BE2C (cell line): Measurements from ENCODE around the gene KRTAP19-4.

ENCODE experiments used
- DNase-seq: peaks from one replicate; pipeline ENCODE4 v3.0.0-alpha.2; 2020
- H3K27me3 ChIP-seq: fragments of 250-450 bp; sonication (Bioruptor Pico); 2 replicates; pipeline ENCODE4 v1.5.1; 2020; ENCODE audit warnings: mild to moderate bottlenecking
- H3K36me3 ChIP-seq: fragments of 250-450 bp; sonication (Bioruptor Pico); 2 replicates; pipeline ENCODE4 v1.5.1; 2020; ENCODE audit warnings: mild to moderate bottlenecking
- H3K4me1 ChIP-seq: fragments of 250-450 bp; sonication (Bioruptor Pico); 2 replicates; pipeline ENCODE4 v1.5.1; 2020
- H3K4me3 ChIP-seq: 2 replicates; pipeline ENCODE4 v1.5.1; 2011; ENCODE audit warnings: low read depth, low read length
- H3K9me3 ChIP-seq: fragments of 250-450 bp; sonication (Bioruptor Pico); 2 replicates; pipeline ENCODE4 v1.5.1; 2020
- TF ChIP-seq, protein P1 (sequence below): IDR thresholded peaks from 2 replicates; pipeline ENCODE4 v1.5.1; 2012; ENCODE audit warnings: mild to moderate bottlenecking, low read depth, low read length

The KRTAP19-4 gene

DNA sequence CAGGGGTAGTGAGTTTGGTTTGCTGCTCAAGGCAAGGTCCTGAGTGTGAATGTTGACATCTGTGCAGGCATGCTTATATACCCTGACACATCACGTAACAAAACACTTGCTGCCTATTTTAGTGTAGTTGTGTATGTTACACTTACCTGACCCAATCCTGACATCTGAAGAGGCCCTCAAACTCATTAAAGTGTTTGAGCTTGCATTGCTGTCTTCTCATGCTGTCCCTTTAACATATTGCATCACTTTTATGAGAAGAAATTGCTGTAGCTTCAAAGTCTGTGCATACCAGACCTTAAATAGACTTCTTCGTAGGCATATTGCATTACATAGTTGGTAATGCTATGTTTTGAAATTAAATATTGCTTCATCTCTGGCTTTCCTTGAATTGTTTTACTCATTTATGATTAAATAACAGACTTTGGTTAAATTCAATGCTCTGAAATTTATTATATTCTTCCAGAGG lies 5.0 kb downstream of the KRTAP19-4 start, which contains the start of gene KRTAP19-3:
TSS of gene KRTAP19-3 (minus strand) at position 51 of the 466 bp plus-strand sequence. CDS start 56 bp downstream, outside the sequence.
- TF ChIP-seq, protein P1, sequence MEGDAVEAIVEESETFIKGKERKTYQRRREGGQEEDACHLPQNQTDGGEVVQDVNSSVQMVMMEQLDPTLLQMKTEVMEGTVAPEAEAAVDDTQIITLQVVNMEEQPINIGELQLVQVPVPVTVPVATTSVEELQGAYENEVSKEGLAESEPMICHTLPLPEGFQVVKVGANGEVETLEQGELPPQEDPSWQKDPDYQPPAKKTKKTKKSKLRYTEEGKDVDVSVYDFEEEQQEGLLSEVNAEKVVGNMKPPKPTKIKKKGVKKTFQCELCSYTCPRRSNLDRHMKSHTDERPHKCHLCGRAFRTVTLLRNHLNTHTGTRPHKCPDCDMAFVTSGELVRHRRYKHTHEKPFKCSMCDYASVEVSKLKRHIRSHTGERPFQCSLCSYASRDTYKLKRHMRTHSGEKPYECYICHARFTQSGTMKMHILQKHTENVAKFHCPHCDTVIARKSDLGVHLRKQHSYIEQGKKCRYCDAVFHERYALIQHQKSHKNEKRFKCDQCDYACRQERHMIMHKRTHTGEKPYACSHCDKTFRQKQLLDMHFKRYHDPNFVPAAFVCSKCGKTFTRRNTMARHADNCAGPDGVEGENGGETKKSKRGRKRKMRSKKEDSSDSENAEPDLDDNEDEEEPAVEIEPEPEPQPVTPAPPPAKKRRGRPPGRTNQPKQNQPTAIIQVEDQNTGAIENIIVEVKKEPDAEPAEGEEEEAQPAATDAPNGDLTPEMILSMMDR: no peak
- H3K36me3 ChIP-seq: no peaks in the 10 kb centered on the region
- H3K27me3 ChIP-seq: no peaks in the 10 kb centered on the region
- H3K4me1 ChIP-seq: no peaks in the 10 kb centered on the region
- H3K4me3 ChIP-seq: no peak within 1 kb of the TSS
- no peaks in the 10 kb centered on the region for H3K9me3 ChIP-seq
- DNase-seq: no peak

DNA sequence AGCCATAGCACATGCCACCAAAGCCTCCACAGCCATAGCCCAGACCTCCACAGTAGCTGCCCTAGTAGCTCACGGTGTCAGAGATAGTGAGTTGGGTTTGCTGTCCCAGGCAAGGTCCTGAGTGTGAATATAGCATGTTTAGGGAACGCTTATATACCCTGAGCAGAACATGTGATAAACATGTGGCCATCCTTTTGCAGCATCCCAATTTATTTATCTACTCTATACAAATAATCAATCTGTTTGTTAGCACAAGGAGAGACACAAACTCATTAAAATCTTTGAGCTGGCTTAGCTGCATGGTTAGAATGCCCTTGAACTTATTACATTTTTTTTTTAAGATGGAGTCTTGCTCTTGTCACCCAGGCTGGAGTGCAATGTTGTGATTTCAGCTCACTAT lies 9.6 kb downstream of the KRTAP19-4 start, which contains the start of gene KRTAP19-2:
TSS of gene KRTAP19-2 (minus strand) at position 101 of the 400 bp plus-strand sequence. CDS start at position 13, 88 bp downstream.
- TF ChIP-seq, protein P1: no peak
- Histone ChIP-seq H3K36me3 (no peaks in the 10 kb centered on the region), H3K4me1 (no peaks in the 10 kb centered on the region), H3K9me3 (no peaks in the 10 kb centered on the region; the same call in 1 of the 2 replicates), H3K4me3 (no peak within 1 kb of the TSS), H3K27me3 (no peaks in the 10 kb centered on the region)
- no peak for DNase-seq

DNA sequence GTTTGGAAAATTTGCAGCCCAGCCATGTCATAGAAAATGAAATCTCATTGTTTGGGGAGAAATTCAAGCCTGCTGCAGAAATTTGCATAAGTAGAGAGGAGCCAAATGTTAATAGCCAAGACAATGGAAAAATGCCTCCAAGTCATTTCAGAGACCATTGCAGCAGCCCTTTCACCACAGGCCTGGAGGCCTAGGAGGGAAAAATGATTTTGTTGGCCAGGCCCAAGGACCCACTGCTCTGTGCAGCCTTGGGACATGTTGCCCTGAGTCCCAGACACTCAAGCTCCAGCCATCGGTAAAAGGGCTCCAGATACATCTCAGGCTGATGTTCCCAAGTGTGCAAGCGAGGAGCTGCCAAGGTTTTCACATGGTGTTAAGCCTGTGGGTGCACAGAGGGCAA lies 10.8 kb downstream of the KRTAP19-4 start:
- Histone ChIP-seq H3K27me3 (no peaks in the 10 kb centered on the region), H3K9me3 (no peaks in the 10 kb centered on the region; the same call in 1 of the 2 replicates), H3K4me1 (no peaks in the 10 kb centered on the region), H3K36me3 (no peaks in the 10 kb centered on the region), H3K4me3 (no peak overlapping the region)
- TF ChIP-seq, protein P1: no peak
- no peak for DNase-seq

DNA sequence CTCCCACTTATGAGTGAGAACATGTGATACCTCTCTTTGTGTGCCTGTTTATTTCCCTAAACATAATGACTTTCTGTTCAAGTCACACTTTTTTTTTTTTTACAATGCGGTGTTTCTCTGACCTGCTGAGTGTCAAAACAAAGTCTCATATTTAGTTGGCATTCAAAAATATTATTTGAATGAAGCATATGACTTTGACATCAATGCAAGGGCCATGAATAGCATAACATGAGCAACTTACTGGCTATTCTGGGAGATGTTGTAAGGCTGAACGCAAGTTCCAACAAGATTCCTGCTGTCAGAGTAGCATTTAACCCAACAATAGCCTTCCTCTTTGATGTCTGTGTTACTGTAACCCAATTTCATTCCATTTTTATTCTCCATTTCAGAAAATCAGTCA lies 14.8 kb downstream of the KRTAP19-4 start:
- no peaks in the 10 kb centered on the region for H3K4me1 ChIP-seq
- no peaks in the 10 kb centered on the region; the same call in 1 of the 2 replicates for H3K9me3 ChIP-seq
- H3K4me3 ChIP-seq: no peak overlapping the region
- H3K27me3 ChIP-seq: no peaks in the 10 kb centered on the region
- H3K36me3 ChIP-seq: no peaks in the 10 kb centered on the region
- TF ChIP-seq, protein P1: no peak
- no peak for DNase-seq

GRCh38 chr21:30480145-30480544 lies 16.8 kb downstream of the KRTAP19-4 start, which contains the start of gene KRTAP19-1:
Gene KRTAP19-1 (minus strand): TSS chr21:30480367. CDS start chr21:30480317, 50 bp downstream.
- DNase-seq: no peak
- Histone ChIP-seq H3K27me3 (no peaks in the 10 kb centered on the region), H3K36me3 (no peaks in the 10 kb centered on the region), H3K9me3 (no peaks in the 10 kb centered on the region; the same call in 1 of the 2 replicates), H3K4me3 (no peak within 1 kb of the TSS), H3K4me1 (no peaks in the 10 kb centered on the region)
- TF ChIP-seq, protein P1: no peak

DNA sequence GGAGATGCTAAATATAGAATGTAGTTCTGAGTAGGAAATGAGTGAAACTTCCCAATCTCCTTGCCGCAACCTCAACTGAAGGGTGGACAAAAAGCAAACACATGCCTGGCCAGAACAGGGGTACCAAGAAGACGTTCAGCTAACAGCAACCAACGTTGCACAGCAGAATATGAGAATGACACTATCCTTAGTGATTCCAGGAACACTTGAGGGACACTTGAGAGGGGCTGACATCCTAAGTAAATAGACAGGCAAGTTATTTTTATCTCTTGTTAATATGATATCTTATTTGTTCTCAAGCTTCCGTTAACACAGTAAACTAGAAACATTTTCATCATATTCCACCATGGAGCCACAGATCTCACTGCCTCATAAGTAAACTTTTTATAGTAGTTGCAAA lies 17.7 kb downstream of the KRTAP19-4 start:
- Histone ChIP-seq H3K36me3 (no peaks in the 10 kb centered on the region), H3K27me3 (no peaks in the 10 kb centered on the region), H3K4me3 (no peak overlapping the region), H3K4me1 (no peaks in the 10 kb centered on the region), H3K9me3 (no peaks in the 10 kb centered on the region)
- TF ChIP-seq, protein P1: no peak
- no peak for DNase-seq
